GM12873 (cell line): ENCODE data around the gene HOOK2.

Experiments used
- CTCF ChIP-seq: IDR thresholded peaks from 2 replicates; pipeline ENCODE4 v1.5.1; 2012; ENCODE audit warnings: low read depth, mild to moderate bottlenecking, moderate library complexity, low read length, control low read depth; ENCODE audit not compliant: insufficient read depth; ENCODE audit errors: missing control alignments

HOOK2 gene

GRCh38 chr19:12782424-12783290, 7.3 kb upstream of the HOOK2 start:
- peak; percentile 12 for TF ChIP-seq CTCF

- no peak for TF ChIP-seq CTCF
Observed at GRCh38 chr19:12782174-12782423, 6.7 kb upstream of the HOOK2 start.

- peak; percentile 25 for TF ChIP-seq CTCF
Observed at GRCh38 chr19:12779162-12779993, 4.0 kb upstream of the HOOK2 start.

- no peak for TF ChIP-seq CTCF
Observed at GRCh38 chr19:12778905-12779161, 3.5 kb upstream of the HOOK2 start.

- no peak for TF ChIP-seq CTCF
Observed at GRCh38 chr19:12778017-12778904, 2.9 kb upstream of the HOOK2 start.

- peak; percentile 85 for TF ChIP-seq CTCF
Observed at GRCh38 chr19:12777217-12778016, 2.1 kb upstream of the HOOK2 start.
